Measurements from ENCODE around the gene DCTN1.

DCTN1 gene

DNA sequence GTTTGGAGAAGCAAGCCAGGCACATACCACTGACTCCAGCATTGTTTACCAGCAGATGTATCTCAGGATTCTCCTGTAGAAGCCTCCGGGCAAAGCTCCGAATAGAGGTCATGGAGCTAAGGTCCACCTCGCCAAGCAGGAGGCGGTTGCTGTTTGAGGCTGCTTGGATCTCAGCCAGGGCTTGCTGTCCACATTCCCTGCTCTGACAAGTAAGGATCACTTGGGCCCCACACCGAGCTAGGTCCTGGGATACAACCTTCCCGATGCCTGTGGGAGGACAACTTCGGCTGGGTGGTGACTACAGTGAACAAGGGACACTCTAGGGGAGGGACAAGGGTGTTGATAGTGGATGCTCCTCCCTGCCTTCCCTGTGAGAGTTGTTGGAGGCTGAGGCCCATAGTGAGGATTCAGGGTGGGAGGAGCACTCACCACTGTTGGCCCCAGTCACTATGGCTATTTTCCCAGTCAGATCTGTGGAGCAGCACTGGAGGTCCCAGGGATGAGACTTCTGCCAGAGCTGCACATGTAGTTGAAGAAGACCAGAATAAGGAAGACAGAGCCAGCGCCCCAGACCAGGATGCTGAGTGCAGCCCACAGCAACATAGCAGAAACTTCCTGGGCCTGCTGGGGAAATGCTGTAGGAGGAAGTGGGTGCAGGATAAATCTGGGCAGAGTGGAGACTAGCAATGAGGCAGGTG, 33.0 kb upstream of the DCTN1 start:
- FAIRE-seq = no peak

DNA sequence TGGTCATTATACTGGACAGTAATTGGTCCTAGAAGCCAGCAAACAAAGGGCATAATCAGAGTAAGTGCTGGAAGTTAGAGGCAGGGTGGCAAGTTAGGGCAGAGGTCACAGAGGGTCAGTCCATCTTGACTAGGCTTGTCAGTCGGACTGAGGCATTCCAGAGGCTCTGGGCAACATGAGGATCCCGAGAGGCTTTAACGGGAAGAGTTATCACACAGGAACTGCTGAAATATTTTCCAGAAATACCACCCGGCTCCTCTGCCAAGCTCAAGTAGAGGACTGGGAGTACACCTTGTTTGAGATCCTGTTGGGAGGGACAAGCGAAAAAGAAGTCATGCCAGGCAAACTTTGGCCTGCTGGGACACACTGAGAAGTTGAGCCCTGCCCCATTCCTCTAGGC, 27.6 kb upstream of the DCTN1 start:
- FAIRE-seq = no peak

DNA sequence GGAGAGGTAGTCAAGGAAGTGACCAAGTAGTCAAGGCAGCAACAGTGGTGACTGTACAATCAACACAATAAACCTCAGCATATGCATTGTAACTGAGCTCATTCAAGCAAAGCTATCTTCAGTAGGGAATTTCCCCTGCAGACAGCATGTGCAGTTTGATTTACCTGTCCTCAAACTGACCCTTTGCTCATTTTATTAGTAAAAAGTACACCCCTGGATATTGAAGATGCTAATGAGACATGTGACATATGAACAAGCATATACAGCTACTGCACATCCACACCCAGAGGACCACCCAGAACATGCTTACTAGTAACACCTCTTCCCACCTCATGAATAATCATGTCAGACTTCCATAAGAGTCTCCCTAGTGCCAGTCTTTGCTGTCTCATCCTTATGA, 25.9 kb upstream of the DCTN1 start:
- FAIRE-seq = no peak

DNA sequence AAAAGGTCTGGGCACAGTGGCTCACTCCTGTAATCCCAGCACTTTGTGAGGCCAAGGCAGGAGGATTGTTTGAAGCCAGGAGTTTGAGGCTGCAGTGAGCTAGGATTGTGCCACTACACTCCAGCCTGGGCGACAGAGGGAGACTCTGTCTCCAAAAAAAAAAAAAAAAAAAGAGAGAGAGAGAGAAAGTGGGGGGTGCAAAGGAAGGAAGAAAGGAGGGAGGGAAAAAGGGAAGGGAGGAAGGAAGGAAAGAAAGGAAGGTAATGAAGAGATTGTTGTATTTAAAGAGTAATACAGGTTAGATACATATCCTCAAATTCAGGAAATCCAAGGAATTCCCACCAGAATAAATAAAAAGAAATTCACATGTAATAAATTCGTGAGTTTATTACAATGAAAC, 21.8 kb upstream of the DCTN1 start:
- FAIRE-seq = no peak

DNA sequence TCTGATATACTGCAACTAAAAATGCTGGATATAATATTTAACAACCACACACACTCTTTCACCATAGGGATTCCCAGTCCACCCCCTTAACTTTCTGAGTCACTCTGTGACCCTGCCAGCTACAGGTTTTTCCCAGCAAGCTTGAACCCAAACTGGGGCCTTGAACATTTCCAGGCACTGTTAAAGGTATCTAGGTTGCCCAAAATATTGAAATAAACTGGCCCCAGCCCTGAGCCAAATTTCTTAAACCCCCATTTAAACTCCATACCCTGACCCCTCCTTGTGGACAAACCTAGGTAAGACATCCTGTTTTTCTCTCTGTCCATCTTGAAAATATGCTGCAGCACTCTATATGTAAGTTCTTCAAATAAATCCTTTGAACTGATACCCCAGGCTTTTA, 19.7 kb upstream of the DCTN1 start:
- FAIRE-seq = no peak

DNA sequence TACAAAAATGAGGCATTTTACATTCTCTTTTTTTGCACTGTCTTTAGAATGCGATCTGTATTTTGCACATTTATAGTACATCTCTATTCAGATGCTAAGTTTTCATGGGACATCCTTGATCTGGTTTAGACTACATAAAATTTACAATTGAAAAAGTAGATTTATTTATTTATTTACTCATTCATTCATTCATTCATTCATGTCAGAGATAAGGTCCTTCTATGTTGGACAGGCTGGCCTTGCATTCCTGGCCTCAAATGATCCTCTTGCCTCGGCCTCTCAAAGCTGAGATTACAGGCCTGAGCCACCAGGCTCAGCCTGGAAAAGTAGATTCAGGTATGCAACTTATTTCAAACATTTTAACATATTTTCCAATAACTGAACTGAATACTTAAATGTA, 16.0 kb upstream of the DCTN1 start:
- no peak for FAIRE-seq

DNA sequence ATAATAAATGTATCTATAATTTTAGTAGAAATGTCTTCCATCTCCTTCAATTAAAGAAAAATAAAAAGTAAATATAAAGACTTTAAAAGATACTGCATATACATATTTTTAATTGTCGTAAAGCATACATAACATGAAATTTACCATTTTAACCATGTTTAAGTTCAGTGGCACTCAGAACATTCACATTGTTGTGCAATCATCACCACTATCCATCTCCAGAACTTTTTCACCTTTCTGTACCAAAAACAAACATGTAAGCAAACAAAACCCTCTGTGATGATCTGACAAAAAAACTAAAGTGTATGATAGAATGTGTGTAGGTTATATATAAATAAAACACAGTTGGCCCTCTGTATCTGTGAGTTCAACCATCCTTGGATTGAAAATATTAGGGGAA, 13.4 kb upstream of the DCTN1 start:
- no peak for FAIRE-seq

GRCh38 chr2:74392449-74392743, 12.3 kb upstream of the DCTN1 start:
- no peak for FAIRE-seq

DNA sequence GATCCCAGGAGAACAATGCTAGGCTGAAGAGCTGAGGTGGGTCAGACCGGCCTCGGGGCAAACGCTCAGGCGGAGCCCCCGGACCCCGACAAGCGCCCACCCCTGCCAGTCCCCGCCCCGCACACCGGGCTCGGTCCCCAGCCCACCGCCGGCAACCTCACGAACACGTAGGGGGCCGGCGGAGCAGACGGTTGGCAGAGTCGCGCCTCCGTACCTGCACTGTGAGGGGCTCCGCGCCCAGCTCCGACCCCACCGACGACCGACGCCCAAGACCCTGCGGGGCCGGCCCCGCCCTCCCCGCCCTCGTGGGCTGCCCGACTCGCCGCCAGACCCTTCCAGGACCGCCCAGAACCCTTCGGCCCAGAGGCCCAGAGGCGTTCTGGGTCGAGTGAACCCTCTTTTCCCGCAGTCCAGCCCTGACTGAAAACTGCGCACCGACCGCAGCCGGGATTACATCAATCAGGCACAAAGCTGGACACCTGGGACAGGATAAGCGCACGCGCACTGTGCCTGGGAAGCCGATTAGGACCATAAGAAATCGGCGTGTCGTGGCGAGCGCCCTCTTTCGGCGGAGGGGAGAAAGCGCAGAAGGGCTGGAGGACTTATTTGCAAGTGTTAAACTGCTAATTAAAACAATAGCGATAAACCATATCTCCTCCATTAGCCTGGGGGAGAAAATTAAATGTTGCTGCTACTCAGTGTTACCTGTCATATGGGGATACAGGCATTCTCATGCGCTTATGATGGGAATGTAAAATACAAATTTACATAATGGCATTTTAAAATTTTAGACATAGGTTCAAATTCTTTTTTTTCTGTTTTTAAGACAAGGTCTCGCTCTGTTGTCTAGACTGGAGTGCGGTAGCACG, 11.7 kb upstream of the DCTN1 start:
- FAIRE-seq = peak; percentile 86

DNA sequence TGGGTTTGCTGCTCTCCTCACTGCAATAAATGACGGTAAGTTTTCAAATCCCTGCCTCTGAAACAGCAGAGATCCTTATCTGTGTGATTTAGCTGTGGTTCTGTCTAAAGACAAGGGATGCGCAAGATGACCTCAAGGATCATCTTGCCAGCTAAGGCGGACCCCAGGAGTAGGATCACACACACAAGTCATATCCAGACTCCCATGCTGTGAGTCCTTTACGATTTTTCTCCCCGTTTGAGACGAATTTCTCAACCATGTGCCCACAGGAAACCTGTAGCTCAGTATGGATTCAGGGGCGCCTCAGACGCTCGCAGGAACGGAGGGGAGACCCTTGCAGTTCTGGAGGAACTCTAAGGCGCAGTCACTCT, 11.1 kb upstream of the DCTN1 start:
- FAIRE-seq = no peak

DNA sequence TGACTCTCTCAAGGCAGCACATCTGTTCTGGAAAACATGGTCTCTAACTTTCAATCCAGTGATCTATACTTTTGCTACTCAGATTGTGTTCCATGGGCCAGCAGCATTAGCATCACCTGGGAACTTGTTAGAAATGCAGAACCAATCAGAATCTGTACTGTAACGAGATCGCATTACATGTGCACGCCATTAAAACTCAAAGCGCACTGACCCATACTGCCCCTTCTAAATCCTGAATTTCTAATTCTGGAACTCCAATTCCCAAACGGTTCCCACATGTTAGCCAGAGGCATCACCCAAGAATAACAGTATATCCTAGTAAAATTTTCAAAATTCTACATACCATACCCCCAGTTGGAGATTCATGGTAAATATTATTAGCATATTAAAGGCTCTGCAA, 10.5 kb upstream of the DCTN1 start:
- FAIRE-seq = no peak

- no peak for FAIRE-seq
Observed at GRCh38 chr2:74387346-74387745, 7.2 kb upstream of the DCTN1 start.

DNA sequence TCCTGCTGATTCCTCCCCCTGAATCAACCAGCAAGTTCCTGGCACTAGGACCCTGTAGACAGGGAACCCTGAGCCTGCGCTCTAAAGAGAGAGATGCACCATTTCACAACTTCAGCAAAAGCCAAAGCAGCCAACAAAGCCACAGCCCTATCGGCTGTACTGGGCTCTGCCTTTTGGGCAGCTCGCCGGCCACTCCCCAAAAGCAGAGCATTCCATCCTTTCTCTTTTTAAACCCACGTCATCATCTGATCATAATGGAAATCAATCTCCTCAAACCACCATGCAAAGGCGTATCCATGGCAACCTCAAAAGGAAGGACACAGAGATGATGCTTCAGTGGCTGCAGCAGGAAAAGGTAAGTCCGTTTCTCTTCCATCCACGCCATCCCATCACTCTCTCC, 5.3 kb upstream of the DCTN1 start:
- FAIRE-seq = no peak

DNA sequence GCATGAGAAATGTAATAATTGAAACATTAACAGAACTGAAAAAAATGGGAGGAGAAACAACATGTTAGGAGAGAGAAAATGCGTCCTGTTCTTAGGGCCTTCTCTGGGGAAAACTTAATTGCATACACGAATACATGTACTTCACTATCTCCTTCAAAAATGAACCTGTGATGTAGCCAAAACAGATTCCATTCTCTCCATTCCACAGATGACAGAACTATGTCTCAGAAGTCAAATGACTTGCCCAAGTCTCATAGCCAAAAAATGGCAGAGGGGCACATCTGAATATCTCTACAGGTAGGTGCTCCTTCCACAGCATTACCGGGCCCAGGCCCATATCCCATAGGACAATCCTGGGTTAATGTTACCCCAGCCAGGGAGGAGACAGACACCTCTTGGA, 3.9 kb upstream of the DCTN1 start:
- no peak for FAIRE-seq

- no peak for FAIRE-seq
Observed at GRCh38 chr2:74383254-74383653, 3.1 kb upstream of the DCTN1 start.

- FAIRE-seq = no peak
Observed at GRCh38 chr2:74381751-74382150, 1.6 kb upstream of the DCTN1 start.

GRCh38 chr2:74378007-74378406, 2.1 kb downstream of the DCTN1 start:
- FAIRE-seq = no peak

GRCh38 chr2:74375838-74376237, 4.3 kb downstream of the DCTN1 start:
- no peak for FAIRE-seq

GRCh38 chr2:74374509-74375205, 5.5 kb downstream of the DCTN1 start:
- FAIRE-seq = no peak

DNA sequence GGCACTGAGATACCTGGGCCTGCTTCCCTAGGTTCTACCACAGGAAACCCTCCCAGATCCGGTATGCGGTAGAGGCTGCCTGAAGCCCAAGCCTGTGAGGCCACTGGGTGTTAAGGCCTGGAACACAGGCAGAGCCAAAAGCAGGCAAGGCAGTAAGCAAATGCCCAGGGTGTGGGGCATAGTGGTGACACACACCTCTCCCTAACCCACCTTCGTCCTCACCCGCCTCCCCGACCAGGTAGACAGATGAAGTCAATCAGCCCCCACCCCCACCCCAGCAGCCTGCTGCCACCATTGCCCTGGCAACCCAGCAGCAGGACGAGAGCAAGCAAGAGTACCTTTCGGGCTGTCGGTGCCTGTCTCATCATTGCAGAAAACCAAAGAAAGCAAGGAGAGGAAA, 6.1 kb downstream of the DCTN1 start:
- FAIRE-seq = no peak

GRCh38 chr2:74373221-74373676, 6.9 kb downstream of the DCTN1 start:
- FAIRE-seq = no peak

GRCh38 chr2:74372674-74373073, 7.4 kb downstream of the DCTN1 start:
- FAIRE-seq = no peak

GRCh38 chr2:74371421-74371820, 8.7 kb downstream of the DCTN1 start:
- FAIRE-seq = no peak

GRCh38 chr2:74369976-74370375, 10.1 kb downstream of the DCTN1 start:
- no peak for FAIRE-seq

Measured in A204.1 (cell line).